Endothelial cell (in vitro differentiated cells): ENCODE measurements around the gene CDC42BPG. TPM values are rescaled to one million over a fixed set of nuclear protein-coding genes. Genes with fewer than 3 reads are reported as not detected.
A peak's percentile ranks its signal among the peaks of the same experiment; 100 is the strongest.

Source experiments
- DNase-seq: peaks from one replicate; pipeline ENCODE4 v3.0.0; 2021; ENCODE audit warnings: low spot score
- H3K27ac Mint-ChIP-seq: one replicate; pipeline ENCODE4 v1.8.0; 2021; ENCODE audit warnings: mixed read lengths, inconsistent platforms; ENCODE audit not compliant: unreplicated experiment
- H3K27me3 Mint-ChIP-seq: one replicate; pipeline ENCODE4 v1.8.0; 2021; ENCODE audit warnings: mild to moderate bottlenecking, moderate library complexity, mixed read lengths, inconsistent platforms; ENCODE audit not compliant: unreplicated experiment
- H3K36me3 Mint-ChIP-seq: one replicate; pipeline ENCODE4 v1.8.0; 2021; ENCODE audit warnings: mild to moderate bottlenecking, low read depth, mixed read lengths, inconsistent platforms; ENCODE audit not compliant: unreplicated experiment
- H3K4me1 Mint-ChIP-seq: one replicate; pipeline ENCODE4 v1.8.0; 2021; ENCODE audit warnings: mild to moderate bottlenecking, mixed read lengths, inconsistent platforms; ENCODE audit not compliant: unreplicated experiment
- H3K4me3 Mint-ChIP-seq: one replicate; pipeline ENCODE4 v1.8.0; 2021; ENCODE audit warnings: mild to moderate bottlenecking, mixed read lengths, inconsistent platforms; ENCODE audit not compliant: unreplicated experiment
- H3K9me3 Mint-ChIP-seq: one replicate; pipeline ENCODE4 v1.8.0; 2021; ENCODE audit warnings: mixed read lengths, inconsistent platforms; ENCODE audit not compliant: unreplicated experiment
- total RNA-seq: library from RNA; stranded (reverse); fragmentation: NEBNext Ultra II Directional; extraction: Animal tissue kit (Norgen Biotek cat#: 25700); gene quantifications from one replicate; pipeline ENCODE4 v1.2.1, GENCODE V29; 2021; ENCODE audit not compliant: unreplicated experiment
- TF ChIP-seq, protein P1 (sequence below): fragments of 200-600 bp; sonication (generic); IDR thresholded peaks from one replicate; pipeline ENCODE4 v1.5.0; 2021; ENCODE audit warnings: antibody characterized with exemption; ENCODE audit not compliant: unreplicated experiment

Gene CDC42BPG
- total RNA-seq, 1 donor from 2014 or later = 4.1 TPM

DNA sequence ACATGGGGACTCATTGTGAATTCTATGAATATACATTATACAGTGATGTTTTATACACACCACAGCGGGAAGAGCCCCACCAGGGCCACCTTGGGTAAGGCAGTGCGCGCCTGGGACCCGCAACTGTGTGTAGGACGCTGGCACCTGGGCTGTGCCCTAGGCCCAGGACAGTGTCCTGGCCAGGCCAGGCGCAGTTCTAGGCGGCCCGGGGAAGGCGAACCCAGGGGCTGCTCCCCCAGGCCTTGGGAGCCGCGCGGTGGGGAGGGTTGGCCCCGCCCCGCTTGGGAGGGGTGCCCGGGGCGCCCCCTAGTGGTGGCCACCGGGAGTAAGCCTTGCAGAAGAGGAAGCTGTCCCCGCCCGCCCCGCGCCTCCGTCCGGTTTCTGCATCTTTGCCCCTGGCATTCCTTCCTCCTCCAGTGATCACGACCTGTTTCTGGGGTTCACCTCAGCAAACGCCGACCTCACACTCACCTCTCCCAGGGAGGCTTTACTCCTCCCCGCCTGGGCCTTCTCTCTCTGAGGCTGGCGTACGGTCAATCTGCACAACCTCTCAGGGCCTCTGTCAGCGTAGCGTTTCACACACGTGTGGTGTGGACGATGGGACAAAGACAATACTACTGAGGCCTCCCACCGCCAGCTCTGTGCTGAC lies 43.4 kb upstream of the CDC42BPG start:
- Mint-ChIP-seq H3K27ac (peak overlapping the region; percentile 80), H3K36me3 (no peaks in the 10 kb centered on the region), H3K27me3 (peaks cover 5% of the 10 kb centered on the region), H3K9me3 (no peaks in the 10 kb centered on the region), H3K4me3 (peak overlapping the region; percentile 77), H3K4me1 (peaks cover 13% of the 10 kb centered on the region)
- TF ChIP-seq, protein P1, sequence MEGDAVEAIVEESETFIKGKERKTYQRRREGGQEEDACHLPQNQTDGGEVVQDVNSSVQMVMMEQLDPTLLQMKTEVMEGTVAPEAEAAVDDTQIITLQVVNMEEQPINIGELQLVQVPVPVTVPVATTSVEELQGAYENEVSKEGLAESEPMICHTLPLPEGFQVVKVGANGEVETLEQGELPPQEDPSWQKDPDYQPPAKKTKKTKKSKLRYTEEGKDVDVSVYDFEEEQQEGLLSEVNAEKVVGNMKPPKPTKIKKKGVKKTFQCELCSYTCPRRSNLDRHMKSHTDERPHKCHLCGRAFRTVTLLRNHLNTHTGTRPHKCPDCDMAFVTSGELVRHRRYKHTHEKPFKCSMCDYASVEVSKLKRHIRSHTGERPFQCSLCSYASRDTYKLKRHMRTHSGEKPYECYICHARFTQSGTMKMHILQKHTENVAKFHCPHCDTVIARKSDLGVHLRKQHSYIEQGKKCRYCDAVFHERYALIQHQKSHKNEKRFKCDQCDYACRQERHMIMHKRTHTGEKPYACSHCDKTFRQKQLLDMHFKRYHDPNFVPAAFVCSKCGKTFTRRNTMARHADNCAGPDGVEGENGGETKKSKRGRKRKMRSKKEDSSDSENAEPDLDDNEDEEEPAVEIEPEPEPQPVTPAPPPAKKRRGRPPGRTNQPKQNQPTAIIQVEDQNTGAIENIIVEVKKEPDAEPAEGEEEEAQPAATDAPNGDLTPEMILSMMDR = peak; percentile 99
- peak; percentile 86 for DNase-seq

- no peak overlapping the region for H3K27ac Mint-ChIP-seq
- H3K4me3 Mint-ChIP-seq = peak overlapping the region; percentile 82
- TF ChIP-seq, protein P1 = no peak
- H3K9me3 Mint-ChIP-seq = no peaks in the 10 kb centered on the region
- H3K4me1 Mint-ChIP-seq = peaks cover 13% of the 10 kb centered on the region
- H3K27me3 Mint-ChIP-seq = peaks cover 5% of the 10 kb centered on the region
- no peak for DNase-seq
- H3K36me3 Mint-ChIP-seq = no peaks in the 10 kb centered on the region
Measured at GRCh38 chr11:64887234-64887756, 42.8 kb upstream of the CDC42BPG start.

GRCh38 chr11:64885367-64886286 lies 41.2 kb upstream of the CDC42BPG start:
- H3K4me3 Mint-ChIP-seq = no peak overlapping the region
- no peaks in the 10 kb centered on the region for H3K36me3 Mint-ChIP-seq
- H3K27me3 Mint-ChIP-seq = peaks cover 2% of the 10 kb centered on the region
- DNase-seq = no peak
- TF ChIP-seq, protein P1 = no peak
- H3K4me1 Mint-ChIP-seq = peaks cover 13% of the 10 kb centered on the region
- H3K27ac Mint-ChIP-seq = no peak overlapping the region
- no peaks in the 10 kb centered on the region for H3K9me3 Mint-ChIP-seq

GRCh38 chr11:64884019-64884418 lies 39.6 kb upstream of the CDC42BPG start:
- no peaks in the 10 kb centered on the region for H3K36me3 Mint-ChIP-seq
- H3K4me1 Mint-ChIP-seq = peaks cover 14% of the 10 kb centered on the region
- H3K9me3 Mint-ChIP-seq = no peaks in the 10 kb centered on the region
- no peak for DNase-seq
- H3K27me3 Mint-ChIP-seq = peaks cover 3% of the 10 kb centered on the region
- no peak overlapping the region for H3K27ac Mint-ChIP-seq
- TF ChIP-seq, protein P1 = no peak
- H3K4me3 Mint-ChIP-seq = no peak overlapping the region
